ENCODE data around the gene AKAP11. TPM values are rescaled to one million over a fixed set of nuclear protein-coding genes. Genes with fewer than 3 reads are reported as not detected.

The AKAP11 gene
- total and polyA plus RNA-seq, 2 donors (not counting 1 experiment from before 2014, with no cell fraction given): 27.8 to 34.0 TPM

GRCh38 chr13:42348576-42348975 is 76.6 kb downstream of the AKAP11 start:
- H3K79me2 ChIP-seq (ENCODE audit: control insufficient read depth, insufficient read depth, low read length): no peaks in the 10 kb centered on the region
- H3K9me3 ChIP-seq (ENCODE audit: control insufficient read depth, insufficient read depth, low read depth, low read length): no peaks in the 10 kb centered on the region
- H3K9ac ChIP-seq (ENCODE audit: insufficient read depth, low read length): no peak overlapping the region
- TF ChIP-seq EZH2 (IDR thresholded peaks at IDR 0.05; ENCODE audit: low read length, missing control alignments) (no peak), CTCF (conservative IDR thresholded peaks at IDR 0.05 in 1 of 2, IDR thresholded peaks at IDR 0.05 in 1 of 2; ENCODE audit: low read depth in 1 of 2, low read length in 2 of 2) (no peak)
- no peak overlapping the region for H3K27ac ChIP-seq (ENCODE audit: insufficient read depth, low read length)
- H3K4me2 ChIP-seq (ENCODE audit: extremely low read depth, insufficient read depth, low read length): no peak overlapping the region
- no peaks in the 10 kb centered on the region for H3K36me3 ChIP-seq (ENCODE audit: control insufficient read depth, insufficient read depth, low read length)
- H3K27me3 ChIP-seq (ENCODE audit: control insufficient read depth, insufficient read depth, low read length): peaks cover 8% of the 10 kb centered on the region
- no peaks in the 10 kb centered on the region for H3K4me1 ChIP-seq (ENCODE audit: control insufficient read depth, extremely low read depth, insufficient read depth, low read length)
- no peak overlapping the region for H3K4me3 ChIP-seq (replicated peaks in 1 of 4; ENCODE audit: control extremely low read depth in 1 of 4, insufficient read depth in 1 of 4, low read depth in 3 of 4, low read length in 4 of 4)
- H2AFZ ChIP-seq (ENCODE audit: low read length): no peak overlapping the region
- no peak for DNase-seq (ENCODE audit: low read depth in 2 of 2)
- H4K20me1 ChIP-seq (ENCODE audit: control insufficient read depth, extremely low read depth, insufficient read depth, low read length): no peaks in the 10 kb centered on the region

GRCh38 chr13:42350141-42350540 is 78.2 kb downstream of the AKAP11 start:
- no peak overlapping the region for H3K27ac ChIP-seq (ENCODE audit: insufficient read depth, low read length)
- no peak for TF ChIP-seq CTCF (conservative IDR thresholded peaks at IDR 0.05 in 1 of 2, IDR thresholded peaks at IDR 0.05 in 1 of 2; ENCODE audit: low read depth in 1 of 2, low read length in 2 of 2)
- no peak for TF ChIP-seq EZH2 (IDR thresholded peaks at IDR 0.05; ENCODE audit: low read length, missing control alignments)

GRCh38 chr13:42354241-42355091 is 82.5 kb downstream of the AKAP11 start:
- Histone ChIP-seq H3K79me2 (ENCODE audit: control insufficient read depth, insufficient read depth, low read length) (no peaks in the 10 kb centered on the region), H3K36me3 (ENCODE audit: control insufficient read depth, insufficient read depth, low read length) (no peaks in the 10 kb centered on the region), H3K27ac (ENCODE audit: insufficient read depth, low read length) (no peak overlapping the region), H3K9ac (ENCODE audit: insufficient read depth, low read length) (no peak overlapping the region), H3K4me3 (replicated peaks in 1 of 4; ENCODE audit: control extremely low read depth in 1 of 4, insufficient read depth in 1 of 4, low read depth in 3 of 4, low read length in 4 of 4) (no peak overlapping the region), H3K4me2 (ENCODE audit: extremely low read depth, insufficient read depth, low read length) (no peak overlapping the region), H4K20me1 (ENCODE audit: control insufficient read depth, extremely low read depth, insufficient read depth, low read length) (no peaks in the 10 kb centered on the region), H2AFZ (ENCODE audit: low read length) (no peak overlapping the region), H3K27me3 (ENCODE audit: control insufficient read depth, insufficient read depth, low read length) (peaks cover 2% of the 10 kb centered on the region), H3K9me3 (ENCODE audit: control insufficient read depth, insufficient read depth, low read depth, low read length) (no peaks in the 10 kb centered on the region), H3K4me1 (ENCODE audit: control insufficient read depth, extremely low read depth, insufficient read depth, low read length) (no peaks in the 10 kb centered on the region)
- peak; percentile 79 to 91 for DNase-seq (ENCODE audit: low read depth in 2 of 2)
- TF ChIP-seq EZH2 (IDR thresholded peaks at IDR 0.05; ENCODE audit: low read length, missing control alignments) (no peak), CTCF (conservative IDR thresholded peaks at IDR 0.05 in 1 of 2, IDR thresholded peaks at IDR 0.05 in 1 of 2; ENCODE audit: low read depth in 1 of 2, low read length in 2 of 2) (peak in 1 of 2 donors; percentile 40)

More at GRCh38 chr13:42350141-42350540, 78.2 kb downstream of the AKAP11 start:
- Histone ChIP-seq H3K4me1 (ENCODE audit: control insufficient read depth, extremely low read depth, insufficient read depth, low read length) (no peaks in the 10 kb centered on the region), H3K4me2 (ENCODE audit: extremely low read depth, insufficient read depth, low read length) (no peak overlapping the region), H2AFZ (ENCODE audit: low read length) (no peak overlapping the region), H3K36me3 (ENCODE audit: control insufficient read depth, insufficient read depth, low read length) (no peaks in the 10 kb centered on the region), H4K20me1 (ENCODE audit: control insufficient read depth, extremely low read depth, insufficient read depth, low read length) (no peaks in the 10 kb centered on the region), H3K79me2 (ENCODE audit: control insufficient read depth, insufficient read depth, low read length) (no peaks in the 10 kb centered on the region), H3K4me3 (replicated peaks in 1 of 4; ENCODE audit: control extremely low read depth in 1 of 4, insufficient read depth in 1 of 4, low read depth in 3 of 4, low read length in 4 of 4) (no peak overlapping the region), H3K9me3 (ENCODE audit: control insufficient read depth, insufficient read depth, low read depth, low read length) (no peaks in the 10 kb centered on the region), H3K27me3 (ENCODE audit: control insufficient read depth, insufficient read depth, low read length) (peaks cover 8% of the 10 kb centered on the region), H3K9ac (ENCODE audit: insufficient read depth, low read length) (no peak overlapping the region)
- DNase-seq (ENCODE audit: low read depth in 2 of 2): no peak
